ENCODE data around the gene TADA2A.
A peak's percentile ranks its signal among the peaks of the same experiment; 100 is the strongest.

TADA2A gene

DNA sequence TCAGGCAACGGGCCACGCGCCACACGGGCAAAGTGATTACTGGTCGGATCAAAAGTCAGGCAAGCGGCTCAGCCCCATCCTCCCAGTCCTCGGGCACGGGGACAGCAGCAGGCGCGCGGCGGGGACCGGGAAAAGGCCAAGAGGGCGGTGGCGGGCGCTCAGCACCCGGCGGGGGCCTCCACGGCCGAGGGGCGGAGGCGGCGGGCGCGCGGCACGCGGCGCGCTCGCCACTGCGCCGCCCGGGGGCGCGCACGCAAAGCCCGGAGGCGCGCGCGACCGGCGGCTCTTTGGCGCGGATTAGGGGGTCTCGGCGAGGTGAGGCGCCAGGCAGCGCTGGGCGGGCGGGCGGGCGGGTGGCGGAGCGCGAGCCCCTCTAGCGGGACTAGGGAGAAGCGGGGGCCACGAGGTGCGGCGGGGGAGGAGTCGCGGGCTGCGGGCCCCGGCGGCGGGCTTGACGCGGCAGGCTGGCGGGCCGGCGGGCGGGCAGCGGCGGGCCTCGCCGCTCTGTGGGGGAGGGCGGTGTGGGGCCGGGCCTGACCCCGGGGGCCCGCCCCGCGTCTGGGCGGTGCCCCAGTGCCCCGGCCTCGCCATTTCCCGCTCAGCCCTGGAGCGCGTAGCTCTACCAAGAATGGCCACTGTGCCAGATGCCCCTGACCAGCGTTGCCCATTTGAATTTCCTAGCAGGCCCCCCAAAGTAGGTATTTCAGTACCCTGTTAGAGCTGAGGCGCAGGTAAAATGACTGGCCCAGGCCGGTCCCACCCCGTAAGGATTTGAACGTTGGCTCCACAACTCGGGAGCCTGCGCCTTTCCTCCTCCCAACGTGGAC lies at the start of gene TADA2A, which contains the start of gene ACACA:
TSS of gene TADA2A (plus strand) at position 252 of the 827 bp plus-strand sequence. CDS start 4,480 bp downstream, outside the sequence.
TSS of gene ACACA (minus strand) at position 202 of the 827 bp plus-strand sequence. CDS start 537 bp downstream, outside the sequence.
- peak; percentile 69 for DNase-seq (ENCODE audit: low spot score)

DNA sequence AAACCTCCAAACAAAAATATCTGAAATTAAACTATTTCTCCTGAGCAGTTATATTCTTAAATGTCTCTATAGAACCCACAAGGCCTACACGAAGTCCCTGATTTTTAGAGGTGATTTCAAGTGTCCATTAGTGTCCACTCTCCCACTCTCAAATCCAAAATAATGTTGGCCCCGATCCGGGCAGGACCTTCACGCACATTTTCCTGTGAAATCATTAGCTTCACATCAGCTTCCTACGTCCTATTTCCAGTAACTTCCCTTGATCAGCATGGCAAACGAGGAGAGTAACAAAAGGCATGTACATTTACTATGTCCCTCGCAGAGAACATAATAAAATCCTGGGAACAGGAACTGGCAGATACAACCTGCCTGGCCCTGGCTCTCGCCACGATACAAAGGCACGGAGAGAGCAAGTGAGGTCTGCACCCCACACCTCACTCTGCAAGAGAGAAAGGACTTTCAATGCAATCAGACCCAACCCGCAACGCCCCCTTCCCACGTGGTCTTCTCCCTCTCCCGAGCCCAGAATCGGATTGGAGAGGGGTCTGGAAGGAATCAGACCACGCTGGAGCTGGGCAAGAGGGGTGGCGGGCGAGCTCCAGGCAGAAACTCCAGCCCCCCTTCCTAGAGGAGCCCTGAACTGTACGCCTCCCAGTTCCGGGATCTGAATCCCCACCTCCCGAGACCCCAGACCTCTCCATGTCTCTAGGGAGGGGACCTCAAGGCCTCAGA lies 48.4 kb upstream of the TADA2A start:
- DNase-seq (ENCODE audit: low spot score): no peak

- DNase-seq (ENCODE audit: low spot score): peak; percentile 93
These were observed 47.6 kb upstream of the TADA2A start for GRCh38 chr17:37358830-37359681.

GRCh38 chr17:37359682-37360188 lies 47.0 kb upstream of the TADA2A start:
- no peak for DNase-seq (ENCODE audit: low spot score)

- DNase-seq (ENCODE audit: low spot score): no peak
These were observed 46.1 kb upstream of the TADA2A start for GRCh38 chr17:37360632-37361031.

DNA sequence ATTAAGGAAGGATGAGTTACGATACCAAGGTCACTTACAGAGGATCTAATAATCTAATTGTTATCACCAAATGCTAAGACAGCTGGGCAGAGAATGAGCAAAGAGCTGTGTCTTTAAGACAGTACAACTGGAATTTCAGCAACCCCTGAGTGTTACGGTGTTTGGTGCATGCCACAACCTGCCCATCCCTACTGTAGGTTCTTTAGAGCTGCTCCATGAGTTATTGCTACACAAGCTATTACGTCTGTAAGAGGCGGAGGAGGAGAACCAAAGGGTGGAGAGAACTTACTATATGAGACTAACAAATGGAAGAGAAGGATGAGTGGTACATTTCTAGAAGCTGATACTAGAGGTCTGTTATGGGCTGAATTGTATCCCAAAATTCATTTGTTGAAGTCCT lies 45.1 kb upstream of the TADA2A start:
- DNase-seq (ENCODE audit: low spot score): no peak

DNA sequence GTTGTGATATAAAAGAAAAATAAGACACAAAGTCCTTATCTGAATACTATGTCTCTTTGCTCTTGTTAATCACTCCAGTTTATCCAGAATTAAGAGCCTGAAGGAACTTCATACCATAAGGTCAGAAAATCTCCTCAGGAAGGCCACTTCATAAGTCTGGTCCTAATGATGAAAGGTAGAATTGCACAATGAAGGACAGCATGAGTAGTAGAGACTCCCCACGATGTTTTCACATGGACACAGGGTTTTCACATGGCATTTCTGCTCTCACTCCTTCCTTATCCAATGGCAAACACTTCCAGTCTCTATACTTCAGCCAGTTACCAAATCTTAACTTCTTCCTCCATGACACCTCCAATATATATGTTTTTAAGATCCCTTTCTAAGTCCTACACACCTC lies 41.1 kb upstream of the TADA2A start:
- DNase-seq (ENCODE audit: low spot score): no peak

DNA sequence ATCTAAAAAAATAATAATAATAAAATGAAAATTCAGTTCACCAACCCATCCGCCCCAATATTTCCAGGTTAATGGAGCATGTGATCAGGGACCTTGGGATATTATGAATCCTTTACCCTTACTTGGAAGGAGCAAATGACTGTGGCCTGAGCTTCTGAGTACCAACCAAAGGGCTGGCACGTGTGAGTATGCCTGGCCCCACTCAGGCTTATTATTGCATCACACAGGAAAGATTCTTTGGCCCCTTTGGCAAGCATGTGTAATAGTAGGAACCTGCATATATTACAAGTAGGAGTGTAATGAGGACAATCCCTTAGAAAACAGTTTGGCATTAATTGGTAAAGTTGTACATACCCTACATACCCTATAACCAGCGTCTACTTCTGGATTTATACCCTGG lies 38.1 kb upstream of the TADA2A start:
- DNase-seq (ENCODE audit: low spot score): no peak

GRCh38 chr17:37373530-37374159 lies 33.0 kb upstream of the TADA2A start:
- DNase-seq (ENCODE audit: low spot score): peak; percentile 71

- DNase-seq (ENCODE audit: low spot score): no peak
These were observed 31.0 kb upstream of the TADA2A start, which contains the start of gene C17orf78 for GRCh38 chr17:37375706-37376105. Gene C17orf78, plus strand, starts transcription at chr17:37375985. Its CDS starts 108 bp downstream, at chr17:37376093.

DNA sequence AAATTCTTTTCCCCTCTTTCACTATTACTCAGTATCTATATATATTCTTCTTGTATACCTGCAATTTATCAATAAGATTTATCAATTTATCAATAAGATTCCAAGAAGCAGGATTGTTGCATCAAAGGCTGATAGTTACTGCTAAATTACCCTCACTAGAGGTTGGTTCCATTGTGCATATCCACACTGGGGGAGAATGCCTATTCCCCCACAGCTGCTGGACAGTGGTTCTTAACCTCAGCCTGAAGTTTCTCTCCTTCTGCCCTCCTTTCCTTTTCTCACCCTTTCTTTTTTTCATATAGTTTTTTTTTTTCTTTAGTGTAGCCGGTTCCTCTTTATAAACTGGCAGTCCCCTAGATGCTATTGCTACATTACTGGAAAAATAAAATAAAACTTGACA lies 24.6 kb upstream of the TADA2A start:
- no peak for DNase-seq (ENCODE audit: low spot score)

GRCh38 chr17:37384560-37385149 lies 22.0 kb upstream of the TADA2A start:
- DNase-seq (ENCODE audit: low spot score): no peak

DNA sequence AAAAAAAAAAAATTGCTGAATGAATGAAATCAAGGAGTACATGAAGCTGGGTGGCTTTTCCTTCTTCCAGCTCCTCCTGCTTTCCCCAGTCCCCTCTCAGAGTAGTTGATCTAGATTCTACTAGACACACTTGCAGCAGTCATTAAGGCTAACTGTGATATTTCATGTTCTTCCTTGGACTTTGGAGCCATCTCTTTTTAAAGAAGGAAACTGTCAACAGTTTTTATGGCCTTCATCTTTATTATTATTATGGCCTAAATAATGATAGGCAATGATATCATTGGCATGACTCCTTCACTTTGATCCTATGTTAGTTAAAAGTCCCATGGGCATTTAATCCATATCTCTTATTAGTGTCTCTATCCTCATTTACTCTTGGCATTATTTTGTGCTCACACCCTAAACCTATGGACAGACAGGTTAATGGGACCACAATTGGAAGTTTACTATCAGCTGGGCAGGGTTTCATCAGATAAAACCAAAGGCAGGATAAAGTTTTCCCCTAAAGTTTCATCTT lies 21.2 kb upstream of the TADA2A start:
- no peak for DNase-seq (ENCODE audit: low spot score)

DNA sequence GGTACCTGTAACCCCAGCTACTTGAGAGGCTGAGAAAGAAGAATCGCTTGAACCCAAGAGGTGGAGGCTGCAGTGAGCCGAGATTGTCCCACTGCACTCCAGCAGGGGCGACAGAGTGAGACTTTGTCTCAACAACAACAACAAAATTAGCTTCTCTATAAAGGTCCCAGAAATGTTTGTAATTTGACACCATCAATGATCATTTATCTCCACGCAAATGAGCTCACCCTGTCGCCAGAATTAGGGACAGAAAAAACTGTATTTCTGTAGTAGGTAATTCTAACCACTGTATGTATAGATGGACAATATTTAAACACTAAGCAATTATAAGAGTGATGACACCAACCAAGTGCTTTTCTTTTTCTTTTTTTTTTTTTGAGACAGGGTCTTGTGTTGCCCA lies 20.2 kb upstream of the TADA2A start:
- DNase-seq (ENCODE audit: low spot score): no peak

- no peak for DNase-seq (ENCODE audit: low spot score)
These were observed 18.4 kb upstream of the TADA2A start for GRCh38 chr17:37388266-37388665.

DNA sequence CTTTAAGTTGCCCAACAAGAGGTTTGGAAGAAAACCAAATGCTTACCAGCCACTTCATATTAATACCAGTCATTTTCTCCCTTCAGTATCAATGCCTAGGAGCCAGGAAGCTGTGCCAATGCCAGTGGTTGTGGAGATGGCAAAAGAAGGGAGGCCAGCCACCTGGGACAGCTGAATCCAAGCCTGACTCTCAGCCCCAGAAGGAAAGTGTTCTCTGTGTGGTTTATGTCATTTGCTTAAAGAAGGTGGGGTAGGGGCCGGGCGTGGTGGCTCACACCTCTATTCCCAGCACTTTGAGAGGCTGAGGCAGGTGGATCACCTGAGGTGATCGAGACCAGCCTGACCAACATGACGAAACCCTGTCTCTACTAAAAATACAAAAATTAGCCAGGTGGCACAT lies 17.5 kb upstream of the TADA2A start:
- DNase-seq (ENCODE audit: low spot score): no peak

DNA sequence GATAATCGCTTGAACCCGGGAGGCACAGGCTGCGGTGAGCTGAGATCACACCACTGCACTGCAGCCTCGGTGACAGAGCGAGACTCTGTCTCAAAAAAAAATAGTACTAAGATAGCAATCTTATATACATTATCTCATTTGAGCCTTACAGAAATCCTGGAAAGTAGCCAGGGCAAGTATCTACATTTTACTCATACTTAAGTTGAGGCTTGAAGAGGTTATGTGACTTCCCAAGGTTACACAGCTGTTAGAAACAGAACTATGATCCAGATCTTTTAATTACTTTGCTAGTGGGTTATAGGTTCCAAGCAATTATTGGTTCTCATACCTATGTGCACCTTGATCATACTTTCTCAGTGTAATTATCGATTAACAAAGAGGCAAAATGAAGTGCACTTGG lies 15.5 kb upstream of the TADA2A start:
- no peak for DNase-seq (ENCODE audit: low spot score)

DNA sequence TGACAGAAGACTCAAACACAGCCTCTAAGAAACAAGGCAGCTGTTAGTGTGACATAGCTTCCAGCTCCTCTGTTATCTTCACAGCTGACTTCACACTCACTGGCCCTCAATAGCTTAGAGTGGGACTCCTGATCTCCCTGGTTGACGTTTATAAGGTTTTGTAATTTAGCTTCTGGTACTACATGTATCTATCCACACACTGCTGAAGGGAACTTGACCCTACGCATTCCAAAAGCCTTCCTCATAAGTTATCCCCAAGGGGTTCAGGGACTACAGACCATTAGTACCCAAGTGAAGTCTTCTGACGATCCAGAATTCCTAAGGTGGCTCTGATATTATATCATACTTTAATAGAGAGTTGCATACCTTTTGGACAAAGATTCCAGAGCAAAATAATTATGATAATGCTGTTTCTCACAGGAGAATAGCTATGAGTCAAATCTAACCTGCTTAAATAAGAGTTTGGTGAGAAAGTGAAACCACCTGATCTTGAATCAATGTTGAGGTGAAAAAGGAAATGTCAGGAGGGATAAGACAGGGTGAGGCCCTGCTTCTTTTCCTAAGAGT lies 14.6 kb upstream of the TADA2A start:
- no peak for DNase-seq (ENCODE audit: low spot score)

DNA sequence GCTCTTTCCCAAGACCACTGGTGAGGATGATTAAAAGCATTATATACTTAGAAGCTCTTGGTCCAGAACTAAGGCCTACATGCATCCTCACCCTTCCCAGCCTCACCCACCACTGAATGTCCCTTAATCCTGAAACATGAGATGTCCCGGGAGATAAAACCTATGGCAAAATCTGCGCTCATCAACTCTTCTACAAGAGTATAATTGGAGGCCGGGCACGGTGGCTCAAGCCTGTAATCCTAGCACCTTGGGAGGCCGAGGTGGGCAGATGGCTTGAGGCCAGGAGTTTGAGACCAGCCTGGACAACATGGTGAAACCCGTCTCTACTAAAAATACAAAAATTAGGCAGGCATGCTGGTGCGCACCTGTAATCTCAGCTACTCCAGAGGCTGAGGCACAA lies 13.3 kb upstream of the TADA2A start:
- DNase-seq (ENCODE audit: low spot score): no peak

DNA sequence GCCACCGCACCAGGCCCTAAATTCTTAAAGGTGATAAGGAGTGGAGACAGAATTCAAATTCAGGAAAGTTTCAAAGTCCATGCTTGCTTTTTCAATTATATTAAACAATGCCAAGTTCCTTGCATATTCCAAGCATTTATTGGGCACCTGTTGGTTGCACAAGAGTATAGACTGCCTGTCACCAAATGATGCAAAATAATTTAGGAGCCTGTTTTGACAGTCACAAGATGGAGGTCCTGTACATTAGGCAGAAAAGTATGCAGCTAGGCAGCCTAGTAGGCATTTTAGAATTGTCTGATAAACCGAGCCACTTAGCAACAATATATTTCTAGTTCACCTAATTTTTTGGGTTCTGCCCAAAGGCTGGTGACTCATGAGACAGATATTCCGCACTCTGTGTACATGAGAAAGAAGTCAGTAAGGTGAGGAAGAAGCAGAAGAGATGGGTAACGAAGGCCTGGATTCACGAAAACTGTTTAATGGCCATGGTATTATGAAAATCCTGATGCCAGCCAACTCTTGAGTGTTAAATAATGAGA lies 7.4 kb upstream of the TADA2A start:
- no peak for DNase-seq (ENCODE audit: low spot score)

Measured in CD4-positive, alpha-beta T cell treated with Interleukin-2 at 100 ng/mL for 4 hours (primary cell).